ENCODE measurements around the gene SREBF1.
"Not testable (repeated sequence)": the region's sequence is repeated elsewhere in the genome, so short reads cannot be mapped to it uniquely, and the experiment has no call there.

SREBF1 gene

GRCh38 chr17:17810895-17811248, 25.9 kb downstream of the SREBF1 start:
- ATAC-seq (ENCODE audit: low read depth) (no peak), DNase-seq (ENCODE audit: low spot score) (no peak)
- TF ChIP-seq, protein P1, sequence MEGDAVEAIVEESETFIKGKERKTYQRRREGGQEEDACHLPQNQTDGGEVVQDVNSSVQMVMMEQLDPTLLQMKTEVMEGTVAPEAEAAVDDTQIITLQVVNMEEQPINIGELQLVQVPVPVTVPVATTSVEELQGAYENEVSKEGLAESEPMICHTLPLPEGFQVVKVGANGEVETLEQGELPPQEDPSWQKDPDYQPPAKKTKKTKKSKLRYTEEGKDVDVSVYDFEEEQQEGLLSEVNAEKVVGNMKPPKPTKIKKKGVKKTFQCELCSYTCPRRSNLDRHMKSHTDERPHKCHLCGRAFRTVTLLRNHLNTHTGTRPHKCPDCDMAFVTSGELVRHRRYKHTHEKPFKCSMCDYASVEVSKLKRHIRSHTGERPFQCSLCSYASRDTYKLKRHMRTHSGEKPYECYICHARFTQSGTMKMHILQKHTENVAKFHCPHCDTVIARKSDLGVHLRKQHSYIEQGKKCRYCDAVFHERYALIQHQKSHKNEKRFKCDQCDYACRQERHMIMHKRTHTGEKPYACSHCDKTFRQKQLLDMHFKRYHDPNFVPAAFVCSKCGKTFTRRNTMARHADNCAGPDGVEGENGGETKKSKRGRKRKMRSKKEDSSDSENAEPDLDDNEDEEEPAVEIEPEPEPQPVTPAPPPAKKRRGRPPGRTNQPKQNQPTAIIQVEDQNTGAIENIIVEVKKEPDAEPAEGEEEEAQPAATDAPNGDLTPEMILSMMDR (IDR thresholded peaks at IDR 0.05; ENCODE audit: poor library complexity, severe bottlenecking) = no peak
- Histone ChIP-seq H3K9me3 (ENCODE audit: severe bottlenecking) (no peaks in the 10 kb centered on the region), H3K4me1 (ENCODE audit: insufficient read depth, poor library complexity, severe bottlenecking) (no peaks in the 10 kb centered on the region), H3K4me3 (ENCODE audit: severe bottlenecking) (no peak overlapping the region), H3K36me3 (ENCODE audit: low read depth) (peaks cover 60% of the 10 kb centered on the region), H3K27ac (ENCODE audit: poor library complexity, severe bottlenecking) (no peak overlapping the region), H3K27me3 (ENCODE audit: insufficient read depth, poor library complexity, severe bottlenecking) (no peaks in the 10 kb centered on the region)

GRCh38 chr17:17810084-17810894, 26.5 kb downstream of the SREBF1 start:
- TF ChIP-seq, protein P1 (IDR thresholded peaks at IDR 0.05; ENCODE audit: poor library complexity, severe bottlenecking) = no peak
- H3K36me3 ChIP-seq (ENCODE audit: low read depth) = peaks cover 60% of the 10 kb centered on the region
- no peaks in the 10 kb centered on the region for H3K27me3 ChIP-seq (ENCODE audit: insufficient read depth, poor library complexity, severe bottlenecking)
- H3K27ac ChIP-seq (ENCODE audit: poor library complexity, severe bottlenecking) = no peak overlapping the region
- H3K4me1 ChIP-seq (ENCODE audit: insufficient read depth, poor library complexity, severe bottlenecking) = no peaks in the 10 kb centered on the region
- ATAC-seq (ENCODE audit: low read depth) = no peak
- H3K4me3 ChIP-seq (ENCODE audit: severe bottlenecking) = no peak overlapping the region
- no peaks in the 10 kb centered on the region for H3K9me3 ChIP-seq (ENCODE audit: severe bottlenecking)
- DNase-seq (ENCODE audit: low spot score) = no peak

- Histone ChIP-seq H3K27ac (ENCODE audit: poor library complexity, severe bottlenecking) (no peak overlapping the region), H3K36me3 (ENCODE audit: low read depth) (peaks cover 60% of the 10 kb centered on the region), H3K27me3 (ENCODE audit: insufficient read depth, poor library complexity, severe bottlenecking) (no peaks in the 10 kb centered on the region), H3K9me3 (ENCODE audit: severe bottlenecking) (no peaks in the 10 kb centered on the region), H3K4me1 (ENCODE audit: insufficient read depth, poor library complexity, severe bottlenecking) (no peaks in the 10 kb centered on the region), H3K4me3 (ENCODE audit: severe bottlenecking) (no peak overlapping the region)
- TF ChIP-seq, protein P1 (IDR thresholded peaks at IDR 0.05; ENCODE audit: poor library complexity, severe bottlenecking) = no peak
- DNase-seq (ENCODE audit: low spot score) = no peak
- ATAC-seq (ENCODE audit: low read depth) = no peak
These were observed 27.2 kb downstream of the SREBF1 start for GRCh38 chr17:17809531-17810083.

GRCh38 chr17:17808706-17809432, 27.9 kb downstream of the SREBF1 start:
- TF ChIP-seq, protein P1 (IDR thresholded peaks at IDR 0.05; ENCODE audit: poor library complexity, severe bottlenecking) = no peak
- H3K4me3 ChIP-seq (ENCODE audit: severe bottlenecking) = no peak overlapping the region
- no peaks in the 10 kb centered on the region for H3K9me3 ChIP-seq (ENCODE audit: severe bottlenecking)
- no peak for DNase-seq (ENCODE audit: low spot score)
- no peak for ATAC-seq (ENCODE audit: low read depth)
- no peaks in the 10 kb centered on the region for H3K27me3 ChIP-seq (ENCODE audit: insufficient read depth, poor library complexity, severe bottlenecking)
- no peak overlapping the region for H3K27ac ChIP-seq (ENCODE audit: poor library complexity, severe bottlenecking)
- H3K4me1 ChIP-seq (ENCODE audit: insufficient read depth, poor library complexity, severe bottlenecking) = no peaks in the 10 kb centered on the region
- H3K36me3 ChIP-seq (ENCODE audit: low read depth) = peaks cover 60% of the 10 kb centered on the region

DNA sequence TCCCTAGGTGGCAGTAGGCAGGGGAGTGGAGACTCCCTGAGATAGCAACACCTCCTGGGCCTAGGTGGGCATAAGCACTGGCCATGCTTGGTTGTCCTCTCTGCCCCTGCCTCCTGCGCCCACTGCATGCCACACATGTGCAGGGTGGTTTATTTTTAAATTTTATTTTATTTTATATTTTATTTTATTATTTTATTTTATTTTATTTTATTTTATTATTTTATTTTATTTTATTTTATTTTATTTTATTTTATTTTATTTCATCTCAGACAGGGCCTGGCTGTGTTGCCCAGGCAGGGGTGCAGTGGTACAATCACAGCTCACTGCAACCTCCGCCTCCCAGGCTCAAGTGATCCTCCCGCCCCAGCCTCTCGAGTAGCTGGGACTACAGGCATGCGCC, 28.6 kb downstream of the SREBF1 start:
- not testable (repeated sequence) for H3K27me3 ChIP-seq (ENCODE audit: insufficient read depth, poor library complexity, severe bottlenecking); H3K4me3 ChIP-seq (ENCODE audit: severe bottlenecking); DNase-seq (ENCODE audit: low spot score); ATAC-seq (ENCODE audit: low read depth); H3K27ac ChIP-seq (ENCODE audit: poor library complexity, severe bottlenecking); H3K9me3 ChIP-seq (ENCODE audit: severe bottlenecking); H3K4me1 ChIP-seq (ENCODE audit: insufficient read depth, poor library complexity, severe bottlenecking)
- peaks cover 60% of the 10 kb centered on the region for H3K36me3 ChIP-seq (ENCODE audit: low read depth)

Data from RWPE2 (cell line).